ENCODE results near the gene TNFRSF1B.

The TNFRSF1B gene

GRCh38 chr1:12162459-12163137, 4.2 kb upstream of the TNFRSF1B start:
- Histone ChIP-seq H3K36me3 (no peaks in the 10 kb centered on the region), H3K4me3 (no peak overlapping the region), H3K9me3 (no peaks in the 10 kb centered on the region), H3K27me3 (peaks cover 0 to 14% of the 10 kb centered on the region in 2 donors), H3K4me1 (peaks cover 0 to 28% (median 21%) of the 10 kb centered on the region in 4 donors), H3K27ac (no peak overlapping the region)
- no peak for DNase-seq
- TF ChIP-seq, protein P1, sequence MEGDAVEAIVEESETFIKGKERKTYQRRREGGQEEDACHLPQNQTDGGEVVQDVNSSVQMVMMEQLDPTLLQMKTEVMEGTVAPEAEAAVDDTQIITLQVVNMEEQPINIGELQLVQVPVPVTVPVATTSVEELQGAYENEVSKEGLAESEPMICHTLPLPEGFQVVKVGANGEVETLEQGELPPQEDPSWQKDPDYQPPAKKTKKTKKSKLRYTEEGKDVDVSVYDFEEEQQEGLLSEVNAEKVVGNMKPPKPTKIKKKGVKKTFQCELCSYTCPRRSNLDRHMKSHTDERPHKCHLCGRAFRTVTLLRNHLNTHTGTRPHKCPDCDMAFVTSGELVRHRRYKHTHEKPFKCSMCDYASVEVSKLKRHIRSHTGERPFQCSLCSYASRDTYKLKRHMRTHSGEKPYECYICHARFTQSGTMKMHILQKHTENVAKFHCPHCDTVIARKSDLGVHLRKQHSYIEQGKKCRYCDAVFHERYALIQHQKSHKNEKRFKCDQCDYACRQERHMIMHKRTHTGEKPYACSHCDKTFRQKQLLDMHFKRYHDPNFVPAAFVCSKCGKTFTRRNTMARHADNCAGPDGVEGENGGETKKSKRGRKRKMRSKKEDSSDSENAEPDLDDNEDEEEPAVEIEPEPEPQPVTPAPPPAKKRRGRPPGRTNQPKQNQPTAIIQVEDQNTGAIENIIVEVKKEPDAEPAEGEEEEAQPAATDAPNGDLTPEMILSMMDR (IDR thresholded peaks at IDR 0.05) = no peak
- intact Hi-C loops (cut with DNase I; ENCODE audit: low total_unique reads) = no loop called here

DNA sequence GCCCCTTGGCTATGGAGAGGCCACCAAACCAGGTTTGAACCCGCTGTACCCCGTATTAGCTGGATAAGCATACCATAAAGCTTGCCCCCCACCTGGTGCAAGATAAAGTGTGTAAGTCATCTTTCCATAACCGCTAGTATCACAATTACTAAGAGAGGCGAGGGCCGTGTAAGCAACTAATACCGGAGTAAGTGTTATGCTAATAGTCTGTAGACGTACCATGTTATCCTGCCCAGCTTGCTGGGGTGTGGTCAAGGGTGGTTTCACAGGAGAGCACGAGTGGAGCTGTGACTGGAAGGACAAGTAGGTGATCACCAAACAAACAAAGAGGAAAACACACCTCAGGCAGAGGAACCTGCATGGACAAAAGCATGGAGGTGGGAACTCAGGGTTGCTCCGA, 3.6 kb upstream of the TNFRSF1B start:
- Histone ChIP-seq H3K4me3 (no peak overlapping the region), H3K36me3 (no peaks in the 10 kb centered on the region), H3K4me1 (peaks cover 0 to 31% (median 23%) of the 10 kb centered on the region in 4 donors), H3K27ac (no peak overlapping the region), H3K27me3 (peaks cover 0 to 19% of the 10 kb centered on the region in 2 donors), H3K9me3 (no peaks in the 10 kb centered on the region)
- intact Hi-C loops (cut with DNase I; ENCODE audit: low total_unique reads) = no loop called here
- TF ChIP-seq, protein P1 (IDR thresholded peaks at IDR 0.05) = no peak
- no peak for DNase-seq

DNA sequence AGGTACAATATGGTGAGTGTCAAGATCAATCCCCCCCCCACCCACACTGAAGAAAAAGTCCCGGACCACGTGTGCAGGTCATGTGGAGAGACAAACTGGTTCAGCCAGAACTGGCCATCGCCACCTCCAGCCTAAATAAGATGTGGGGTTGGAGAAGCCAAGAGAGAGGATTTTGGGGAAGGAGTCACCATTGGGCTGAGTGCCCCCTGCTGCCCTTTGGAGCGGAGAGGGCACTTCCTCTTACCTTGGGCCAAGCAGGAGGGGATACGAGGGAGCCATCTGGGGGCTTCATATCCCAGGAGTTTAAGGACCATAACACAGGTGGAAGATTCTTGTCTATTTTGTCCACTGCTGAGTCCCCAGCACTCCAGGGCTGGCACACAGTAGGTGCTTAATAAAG, 2.6 kb upstream of the TNFRSF1B start:
- Histone ChIP-seq H3K27ac (no peak overlapping the region), H3K36me3 (no peaks in the 10 kb centered on the region), H3K4me3 (no peak overlapping the region), H3K4me1 (peaks cover 0 to 31% (median 23%) of the 10 kb centered on the region in 4 donors), H3K9me3 (no peaks in the 10 kb centered on the region), H3K27me3 (peaks cover 0 to 27% of the 10 kb centered on the region in 2 donors)
- TF ChIP-seq, protein P1 (IDR thresholded peaks at IDR 0.05) = no peak
- intact Hi-C loops (cut with DNase I; ENCODE audit: low total_unique reads) = no loop called here
- DNase-seq = no peak

- TF ChIP-seq, protein P1 (IDR thresholded peaks at IDR 0.05) = no peak
- Histone ChIP-seq H3K27ac (no peak overlapping the region), H3K9me3 (no peaks in the 10 kb centered on the region), H3K4me3 (no peak overlapping the region), H3K36me3 (no peaks in the 10 kb centered on the region), H3K4me1 (peaks cover 0 to 31% (median 23%) of the 10 kb centered on the region in 4 donors), H3K27me3 (peaks cover 0 to 27% of the 10 kb centered on the region in 2 donors)
- intact Hi-C loops (cut with DNase I; ENCODE audit: low total_unique reads) = no loop called here
- DNase-seq = no peak
These were observed 1.4 kb upstream of the TNFRSF1B start for GRCh38 chr1:12165342-12165741.

GRCh38 chr1:12167493-12168429, 970 bp downstream of the TNFRSF1B start:
- Histone ChIP-seq H3K4me1 (peaks cover 0 to 16% (median 11%) of the 10 kb centered on the region in 4 donors), H3K27me3 (peaks cover 0 to 31% of the 10 kb centered on the region in 2 donors)
- intact Hi-C loops (cut with DNase I; ENCODE audit: low total_unique reads) = no loop called here

More at GRCh38 chr1:12167493-12168429, 970 bp downstream of the TNFRSF1B start:
- H3K27ac ChIP-seq = peak overlapping the region; percentile 48 to 64
- no peaks in the 10 kb centered on the region for H3K36me3 ChIP-seq
- no peaks in the 10 kb centered on the region for H3K9me3 ChIP-seq
- TF ChIP-seq, protein P1 (IDR thresholded peaks at IDR 0.05) = no peak
- H3K4me3 ChIP-seq = peak overlapping the region; percentile 57 to 72
- DNase-seq = no peak

Data from tibial artery (tissue), 4 donors.